Mesothelial cell of epicardium (in vitro differentiated cells): ENCODE data around the gene CREG1. TPM values are rescaled to one million over a fixed set of nuclear protein-coding genes. Genes with fewer than 3 reads are reported as not detected.
"Not testable (repeated sequence)": the region's sequence is repeated elsewhere in the genome, so short reads cannot be mapped to it uniquely, and the experiment has no call there.

Experiments
- DNase-seq, 2 experiments: peaks; one replicate each; pipeline ENCODE4 v3.0.0; 2021; ENCODE audit warnings: low spot score in 2 of 2; ENCODE audit not compliant: unreplicated experiment in 2 of 2
- H3K27ac Mint-ChIP-seq: 2 replicates; pipeline ENCODE4 v1.8.0; 2021; ENCODE audit warnings: mixed read lengths
- H3K27me3 Mint-ChIP-seq: 2 replicates; pipeline ENCODE4 v1.8.0; 2021; ENCODE audit warnings: low read depth, mixed read lengths
- H3K36me3 Mint-ChIP-seq: 2 replicates; pipeline ENCODE4 v1.8.0; 2021; ENCODE audit warnings: mixed read lengths
- H3K4me1 Mint-ChIP-seq: 2 replicates; pipeline ENCODE4 v1.8.0; 2021; ENCODE audit warnings: mixed read lengths
- H3K4me3 Mint-ChIP-seq: 2 replicates; pipeline ENCODE4 v1.8.0; 2021; ENCODE audit warnings: mild to moderate bottlenecking, moderate library complexity, mixed read lengths
- H3K9me3 Mint-ChIP-seq: 2 replicates; pipeline ENCODE4 v1.8.0; 2021; ENCODE audit warnings: mixed read lengths
- CTCF ChIP-seq: fragments of 200-600 bp; sonication (generic); IDR thresholded peaks from one replicate; pipeline ENCODE4 v1.5.0; 2021; ENCODE audit warnings: antibody characterized with exemption; ENCODE audit not compliant: unreplicated experiment
- total RNA-seq: library from RNA; stranded (reverse); gene quantifications from 3 replicates; pipeline ENCODE4 v1.2.1, GENCODE V29; 2021

Gene CREG1
- total RNA-seq, 1 donor from 2014 or later = 41.7 TPM

GRCh38 chr1:167563579-167564246 is 10.2 kb upstream of the CREG1 start:
- Mint-ChIP-seq H3K36me3 (no peaks in the 10 kb centered on the region), H3K27ac (no peak overlapping the region), H3K27me3 (no peaks in the 10 kb centered on the region), H3K4me1 (peaks cover 7% of the 10 kb centered on the region), H3K4me3 (no peak overlapping the region), H3K9me3 (no peaks in the 10 kb centered on the region)
- no peak for DNase-seq
- no peak for TF ChIP-seq CTCF

DNA sequence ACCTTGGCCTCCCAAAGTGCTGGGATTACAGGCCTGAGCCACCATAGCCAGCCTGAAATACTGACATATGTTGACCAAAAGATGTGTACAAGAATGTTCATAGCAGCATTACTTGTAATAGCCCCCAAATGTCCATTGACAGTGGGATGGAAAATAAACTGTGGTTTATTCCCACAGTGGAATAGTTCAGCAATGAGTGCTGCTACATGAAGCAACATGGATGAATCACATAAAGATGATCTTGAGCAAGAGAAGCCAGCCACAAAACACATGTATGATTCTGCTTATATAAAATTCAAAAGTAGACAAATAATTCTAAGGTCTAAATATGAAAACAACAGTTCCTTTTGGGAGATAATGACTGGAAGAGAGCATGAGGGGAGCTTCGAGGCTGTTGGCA is 9.1 kb upstream of the CREG1 start:
- no peak overlapping the region for H3K4me3 Mint-ChIP-seq
- no peaks in the 10 kb centered on the region for H3K36me3 Mint-ChIP-seq
- TF ChIP-seq CTCF = no peak
- no peaks in the 10 kb centered on the region for H3K9me3 Mint-ChIP-seq
- DNase-seq = no peak
- no peak overlapping the region for H3K27ac Mint-ChIP-seq
- peaks cover 10% of the 10 kb centered on the region for H3K4me1 Mint-ChIP-seq
- H3K27me3 Mint-ChIP-seq = no peaks in the 10 kb centered on the region

DNA sequence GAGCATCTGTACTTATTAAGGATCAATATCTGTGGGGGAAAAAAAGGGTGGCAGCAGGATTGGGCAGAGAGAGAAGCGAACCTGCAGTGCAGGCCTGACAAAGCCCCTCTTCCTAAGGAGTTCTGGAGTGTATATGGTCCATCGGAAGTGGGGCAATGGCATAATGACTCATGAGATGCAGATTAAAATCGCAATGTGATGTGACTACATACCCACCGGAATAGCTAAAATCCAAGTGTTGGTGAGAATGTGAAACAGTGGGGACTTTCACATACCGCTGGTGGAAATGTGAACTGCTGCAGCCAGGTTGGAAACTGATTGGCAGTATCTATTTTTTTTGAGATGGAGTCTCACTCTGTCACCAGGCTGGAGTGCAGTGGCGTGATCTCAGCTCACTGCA is 8.2 kb upstream of the CREG1 start:
- Mint-ChIP-seq H3K4me1 (peaks cover 11% of the 10 kb centered on the region), H3K27ac (no peak overlapping the region), H3K4me3 (no peak overlapping the region), H3K9me3 (no peaks in the 10 kb centered on the region), H3K27me3 (no peaks in the 10 kb centered on the region), H3K36me3 (no peaks in the 10 kb centered on the region)
- no peak for TF ChIP-seq CTCF
- DNase-seq = no peak

GRCh38 chr1:167555971-167556714 is 2.6 kb upstream of the CREG1 start:
- peak; percentile 32 to 79 for DNase-seq
- TF ChIP-seq CTCF = peak; percentile 89
- Mint-ChIP-seq H3K4me3 (no peak overlapping the region), H3K36me3 (no peaks in the 10 kb centered on the region), H3K4me1 (peaks cover 22% of the 10 kb centered on the region), H3K27me3 (no peaks in the 10 kb centered on the region), H3K27ac (no peak overlapping the region), H3K9me3 (no peaks in the 10 kb centered on the region)

DNA sequence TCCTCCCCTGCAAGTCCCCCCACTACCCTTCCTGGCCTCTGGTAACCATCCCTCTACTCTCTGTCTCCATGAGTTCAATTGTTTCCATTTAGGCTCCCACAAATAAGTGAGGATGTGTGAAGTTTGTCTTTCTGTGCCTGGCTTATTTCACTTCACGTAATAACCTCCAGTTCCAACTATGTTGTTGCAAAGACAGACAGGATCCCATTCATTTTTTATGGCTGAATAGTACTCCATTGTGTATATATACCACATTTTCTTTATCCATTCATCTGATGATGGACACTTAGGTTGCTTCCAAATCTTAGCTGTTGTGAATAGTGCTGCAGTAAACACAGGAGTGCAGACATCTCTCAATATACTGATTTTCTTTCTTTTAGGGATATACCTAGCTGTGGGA is 1.5 kb upstream of the CREG1 start:
- H3K4me3 Mint-ChIP-seq, H3K36me3 Mint-ChIP-seq, H3K9me3 Mint-ChIP-seq, H3K27ac Mint-ChIP-seq, H3K27me3 Mint-ChIP-seq, DNase-seq: not testable (repeated sequence)
- H3K4me1 Mint-ChIP-seq = peaks cover 30% of the 10 kb centered on the region

GRCh38 chr1:167554028-167554779 is 642 bp upstream of the CREG1 start:
- Mint-ChIP-seq H3K9me3 (no peaks in the 10 kb centered on the region), H3K36me3 (no peaks in the 10 kb centered on the region), H3K27me3 (no peaks in the 10 kb centered on the region), H3K4me1 (peaks cover 30% of the 10 kb centered on the region), H3K4me3 (peak overlapping the region; percentile 72), H3K27ac (peak overlapping the region; percentile 92)
- no peak for DNase-seq
- no peak for TF ChIP-seq CTCF
